ENCODE data around the gene PANX1.

Gene PANX1

DNA sequence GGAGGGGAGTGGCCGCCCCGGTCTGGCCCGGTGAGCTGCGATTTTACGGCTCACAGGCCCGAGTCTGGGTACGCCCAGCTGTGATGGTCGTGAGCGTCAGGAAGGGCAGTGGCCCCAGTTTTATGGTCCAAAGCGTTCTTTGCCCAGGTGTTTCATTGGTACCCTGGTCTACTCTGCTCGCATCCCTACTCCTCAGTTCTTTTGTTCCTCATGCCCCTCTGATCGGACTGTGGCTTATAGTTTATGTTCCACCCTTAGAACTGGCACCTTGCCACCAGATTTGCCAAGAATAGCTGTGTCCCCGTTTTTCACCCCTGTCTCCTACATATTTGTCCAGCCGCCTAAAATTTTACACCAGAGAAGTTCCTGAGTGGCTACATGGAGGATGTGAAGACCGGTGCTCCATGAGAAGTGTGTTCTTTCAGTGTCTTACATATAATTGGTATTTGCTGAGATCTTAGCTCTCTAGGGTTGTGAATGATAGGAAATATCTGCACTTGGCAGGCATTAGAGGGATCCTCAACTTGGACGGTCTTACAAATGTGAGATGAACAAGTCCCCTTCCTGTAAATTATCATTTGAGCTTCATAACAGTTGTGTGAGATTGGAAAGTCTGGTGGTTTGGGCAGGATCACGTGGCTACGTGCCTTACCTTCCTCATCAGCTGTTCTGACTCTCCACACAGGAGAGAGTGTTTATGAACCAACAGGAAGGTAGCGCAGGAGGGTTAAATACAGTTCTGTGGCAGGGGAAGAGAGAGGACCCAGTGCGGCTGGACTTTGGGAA, 1.1 kb downstream of the PANX1 start:
- no peak for DNase-seq (ENCODE audit: low read depth)

DNA sequence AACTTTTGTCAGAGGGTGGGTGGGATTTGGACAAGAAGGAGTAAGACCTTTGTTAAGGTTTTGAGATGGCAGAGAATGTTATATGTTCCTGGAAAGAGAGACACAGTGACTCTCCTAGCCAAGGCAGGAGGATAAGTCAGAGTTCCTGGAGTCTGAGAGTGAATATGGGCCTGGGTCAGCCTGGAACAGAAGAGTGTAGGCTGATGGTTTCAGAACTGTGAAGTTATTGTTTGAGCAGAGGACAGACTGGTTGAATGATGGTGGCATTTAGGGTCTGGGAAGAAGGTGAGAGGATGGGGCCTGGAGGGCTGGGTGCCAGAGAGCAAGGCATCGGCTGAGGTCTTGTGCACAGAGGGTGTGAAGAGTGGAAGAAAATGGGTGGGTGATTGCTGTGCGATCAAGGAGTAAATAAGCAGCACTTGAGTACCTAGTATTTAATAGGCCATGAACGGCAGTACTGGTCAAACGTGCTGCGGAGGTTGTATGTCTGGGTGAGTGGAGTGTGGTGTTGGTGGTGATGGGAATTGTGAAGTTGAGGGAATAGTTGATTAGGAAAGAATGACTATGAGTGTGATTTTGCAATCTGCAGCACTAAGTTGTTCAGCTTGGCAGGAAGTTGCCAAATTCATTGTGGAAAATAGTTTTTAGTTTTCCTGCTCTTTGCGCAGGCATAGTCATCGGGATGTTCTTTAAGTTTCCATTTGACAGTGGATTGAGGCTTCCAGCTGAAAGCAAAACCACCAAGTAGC, 1.8 kb downstream of the PANX1 start:
- DNase-seq (ENCODE audit: low read depth) = no peak

DNA sequence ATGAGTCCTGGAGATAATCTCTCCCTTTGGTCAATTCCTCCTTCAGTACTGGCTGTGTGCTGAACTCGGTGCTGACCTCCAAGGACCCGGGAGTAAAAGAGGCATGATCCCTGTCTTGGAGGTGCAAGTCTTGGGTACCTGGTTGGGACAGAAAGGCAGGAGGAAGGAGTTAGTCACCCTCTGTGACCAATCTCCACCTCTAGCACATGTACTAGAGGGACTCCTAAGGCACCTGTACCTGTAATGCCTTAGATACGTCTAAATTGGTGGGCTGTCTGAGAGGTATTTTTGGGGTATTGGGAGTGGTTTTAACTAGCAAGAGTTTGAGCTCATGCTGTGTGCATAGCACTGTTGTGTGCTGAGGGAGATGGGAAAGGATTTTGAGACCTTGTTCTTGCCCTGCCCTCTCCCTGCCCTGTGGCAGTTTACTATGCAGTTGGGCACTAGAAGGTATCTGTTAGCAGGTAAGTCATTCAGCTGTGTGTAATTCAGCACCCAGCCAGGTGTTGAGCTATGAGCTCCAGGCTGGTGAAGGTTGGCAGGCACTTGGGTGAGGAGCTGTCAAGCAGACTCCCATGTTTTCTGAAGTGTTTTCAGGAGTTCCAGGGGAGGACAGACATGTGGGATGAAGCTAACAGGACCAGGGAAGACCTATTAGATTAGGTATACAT, 2.5 kb downstream of the PANX1 start:
- DNase-seq (ENCODE audit: low read depth) = no peak

DNA sequence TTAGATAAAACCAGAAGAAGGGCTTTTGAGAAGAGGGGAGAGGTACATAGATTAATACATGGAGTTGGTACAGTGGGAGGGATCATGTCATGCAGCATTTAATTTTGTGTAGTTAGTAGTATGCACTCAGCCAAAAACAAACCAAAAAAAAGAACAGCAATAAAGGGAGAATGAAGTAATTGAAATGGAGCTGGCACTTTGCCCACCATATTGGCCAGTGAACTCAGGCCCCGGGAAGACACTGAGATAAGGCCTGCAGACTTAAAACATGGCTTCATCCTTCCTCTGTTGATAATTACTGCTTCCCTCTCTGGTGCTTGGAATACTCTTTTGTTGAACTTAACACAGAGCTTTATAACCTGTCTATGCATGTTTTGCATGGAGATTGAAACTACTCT, 3.1 kb downstream of the PANX1 start:
- DNase-seq (ENCODE audit: low read depth) = no peak

DNA sequence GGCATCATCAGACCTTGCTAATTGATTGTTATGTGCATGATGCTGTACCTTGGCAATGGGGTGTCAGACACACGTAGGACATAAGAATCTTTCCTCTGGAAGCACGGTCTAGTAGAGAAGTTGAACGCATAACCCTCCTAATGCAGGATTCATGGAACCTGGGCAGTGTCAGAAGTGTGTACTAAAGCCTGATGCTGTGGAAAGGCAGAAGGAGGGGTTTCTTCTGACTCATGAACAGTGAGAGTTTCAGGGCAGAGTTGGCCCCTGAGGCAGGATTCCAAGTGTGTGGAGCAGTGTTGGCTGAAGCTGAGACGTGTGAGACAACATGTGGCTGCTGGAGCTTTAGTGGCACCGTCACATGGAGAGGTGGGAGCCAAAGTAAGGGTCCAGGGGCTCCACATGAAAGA, 3.5 kb downstream of the PANX1 start:
- no peak for DNase-seq (ENCODE audit: low read depth)

- no peak for DNase-seq (ENCODE audit: low read depth)
Measured at GRCh38 chr11:94132823-94133408, 4.3 kb downstream of the PANX1 start.

GRCh38 chr11:94133752-94134151, 5.1 kb downstream of the PANX1 start:
- DNase-seq (ENCODE audit: low read depth) = no peak

- DNase-seq (ENCODE audit: low read depth) = no peak
Measured at GRCh38 chr11:94134651-94135512, 6.2 kb downstream of the PANX1 start.

GRCh38 chr11:94139416-94139815, 10.8 kb downstream of the PANX1 start:
- DNase-seq (ENCODE audit: low read depth) = no peak

DNA sequence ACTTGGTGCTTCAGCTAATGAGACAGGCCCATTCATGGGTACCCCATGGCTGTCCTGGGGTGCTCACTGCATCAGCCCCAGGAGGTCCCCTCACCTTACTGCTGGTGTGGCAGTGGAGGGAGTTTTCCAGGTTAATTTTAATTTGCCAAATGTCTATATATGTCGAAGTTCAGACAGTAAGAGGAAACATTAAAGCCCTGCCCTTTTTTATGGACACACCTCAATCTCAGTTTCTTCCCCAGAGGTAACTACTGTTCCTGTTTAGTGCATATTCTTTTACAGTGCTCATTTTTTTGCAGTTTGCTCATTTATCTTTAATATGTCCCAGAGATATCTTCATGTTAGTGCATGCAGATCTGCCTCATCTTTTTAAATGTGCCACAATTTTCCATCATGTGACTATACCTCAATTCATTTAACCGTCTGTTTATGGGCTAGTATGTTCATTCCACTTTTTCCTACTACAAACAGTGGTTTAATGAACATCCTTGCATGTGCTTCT, 11.6 kb downstream of the PANX1 start:
- DNase-seq (ENCODE audit: low read depth) = no peak

DNA sequence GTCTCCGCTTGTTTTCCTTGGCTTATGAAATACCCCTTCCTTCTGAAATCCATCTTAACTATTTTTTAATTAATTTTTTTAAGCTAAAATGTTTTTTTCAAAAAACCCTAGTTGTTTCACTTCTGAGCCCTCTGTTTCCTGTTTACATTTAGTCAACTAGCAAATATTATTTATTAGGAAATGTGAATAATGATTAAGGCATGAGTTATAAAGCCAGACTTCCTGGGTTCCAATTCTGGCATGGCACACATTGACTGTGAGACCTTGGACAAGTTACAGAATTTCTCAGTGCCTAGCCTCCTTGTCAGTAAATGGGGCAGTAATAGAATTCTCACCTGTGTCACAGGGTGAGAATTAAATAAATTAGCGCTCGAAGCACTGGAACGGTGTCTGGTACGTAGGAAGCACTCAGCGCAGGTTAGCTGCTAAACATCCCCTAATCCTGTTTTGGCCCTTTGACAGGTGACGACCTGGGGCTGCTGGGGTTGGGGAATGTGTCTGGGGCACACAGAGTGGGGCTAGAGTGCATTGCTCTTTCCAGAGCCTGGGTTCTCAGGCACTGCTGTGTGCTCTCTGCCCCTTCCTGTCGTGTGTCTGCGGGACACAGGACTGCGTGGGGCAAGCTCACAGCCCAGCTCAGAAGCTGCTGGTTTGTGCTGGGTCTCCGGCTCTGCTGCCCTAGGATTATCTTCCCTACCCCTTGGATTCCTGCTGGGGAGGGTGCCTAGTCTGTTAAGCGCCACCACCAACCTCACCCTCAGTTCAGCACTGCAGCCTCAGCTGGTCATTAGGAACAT, 13.1 kb downstream of the PANX1 start:
- DNase-seq (ENCODE audit: low read depth) = no peak

GRCh38 chr11:94142308-94143281, 14.0 kb downstream of the PANX1 start:
- DNase-seq (ENCODE audit: low read depth) = no peak

- no peak for DNase-seq (ENCODE audit: low read depth)
Measured at GRCh38 chr11:94144216-94144615, 15.6 kb downstream of the PANX1 start.

GRCh38 chr11:94144664-94145063, 16.0 kb downstream of the PANX1 start:
- no peak for DNase-seq (ENCODE audit: low read depth)

DNA sequence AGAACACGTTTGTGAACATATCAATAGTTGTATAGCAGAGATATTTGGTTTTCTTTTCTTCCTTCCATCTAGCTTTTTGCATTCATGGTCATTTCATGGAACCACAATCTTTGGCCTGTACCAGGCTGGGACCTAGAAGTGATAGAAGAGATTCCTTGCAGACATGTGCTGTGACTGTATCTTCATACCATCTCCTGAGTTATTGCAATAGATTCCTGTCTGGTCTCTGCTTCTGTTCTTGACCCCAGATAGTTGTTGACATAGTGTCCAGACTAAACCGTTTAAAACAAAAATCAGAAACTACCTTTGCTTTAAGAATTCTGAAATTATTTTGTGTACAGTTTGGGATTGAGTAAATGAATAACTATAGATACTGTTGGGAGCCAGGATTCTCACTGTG, 16.8 kb downstream of the PANX1 start:
- DNase-seq (ENCODE audit: low read depth) = no peak

DNA sequence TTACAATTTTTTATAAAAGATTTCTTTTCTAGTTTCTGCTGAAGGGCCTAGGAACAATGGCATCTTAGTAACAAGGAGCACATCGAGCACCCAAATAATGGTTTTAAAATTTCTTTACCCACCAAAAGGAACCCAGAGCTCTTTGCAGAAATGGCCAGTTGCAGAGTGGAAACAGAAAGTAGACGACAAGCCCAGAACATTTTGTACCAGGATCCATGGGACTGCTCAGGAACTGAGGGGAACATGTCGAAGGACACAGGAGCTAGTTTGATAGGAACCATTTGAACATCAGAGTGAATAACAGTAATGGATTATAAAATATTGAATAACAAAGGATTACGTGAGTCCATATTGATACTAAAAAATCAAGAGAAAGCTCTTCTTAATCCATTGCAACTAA, 17.3 kb downstream of the PANX1 start:
- DNase-seq (ENCODE audit: low read depth) = no peak

DNA sequence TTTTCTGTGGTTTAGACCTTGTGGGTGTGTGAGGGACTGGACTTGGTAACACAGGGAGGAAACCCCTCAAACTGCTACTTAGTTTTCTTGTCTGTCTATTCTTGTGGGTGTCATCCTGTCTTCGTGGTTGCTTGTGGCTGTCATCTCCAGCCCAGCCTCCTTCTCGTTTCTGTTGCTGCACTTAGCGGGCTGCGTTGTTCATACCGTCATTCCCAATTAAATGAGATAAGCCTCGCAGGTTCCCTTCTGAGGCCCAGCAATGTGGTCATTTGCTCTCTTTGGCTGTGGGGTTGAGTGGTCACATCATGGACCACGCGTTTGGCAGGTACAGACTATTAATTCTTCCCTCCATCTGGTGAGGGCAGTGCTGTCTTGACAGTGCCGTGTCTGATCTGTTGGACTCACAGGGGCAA, 18.8 kb downstream of the PANX1 start:
- no peak for DNase-seq (ENCODE audit: low read depth)

DNA sequence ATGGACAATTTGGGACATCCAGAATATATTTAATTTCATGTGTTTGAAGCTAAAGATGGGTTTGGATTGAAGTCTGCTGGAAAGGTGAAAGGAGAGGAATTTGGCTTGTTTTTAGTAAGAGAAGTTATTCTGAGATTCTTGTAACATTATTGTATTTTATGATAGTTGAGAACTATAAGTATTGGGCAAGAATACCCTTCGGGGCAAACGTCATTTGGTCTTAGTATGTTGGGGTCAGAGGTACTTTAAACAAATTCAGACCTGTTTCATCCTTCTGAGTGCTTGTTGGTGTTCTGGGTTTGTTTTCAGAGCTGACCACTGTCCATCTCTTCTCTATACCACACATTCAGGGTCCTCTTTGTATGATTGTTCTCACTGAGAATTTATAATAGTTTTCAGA, 19.5 kb downstream of the PANX1 start:
- DNase-seq (ENCODE audit: low read depth) = no peak

- no peak for DNase-seq (ENCODE audit: low read depth)
Measured at GRCh38 chr11:94149431-94150017, 20.9 kb downstream of the PANX1 start.
